A673 (cell line): ENCODE results near the gene SLC26A2.

Experiments
- EZH2 ChIP-seq: fragments of 200-600 bp; sonication (generic); IDR thresholded peaks from 2 replicates; pipeline ENCODE4 v1.6.1; 2017; ENCODE audit warnings: borderline replicate concordance, low read depth, mild to moderate bottlenecking, mixed read lengths, antibody characterized with exemption, low read length; ENCODE audit not compliant: poor library complexity, severe bottlenecking
- TF ChIP-seq, protein P1 (sequence below): fragments of 300-800, 200-600 bp; sonication (generic); conservative IDR thresholded peaks from 2 replicates; pipeline ENCODE4 v1.5.1; 2017; ENCODE audit warnings: low read depth, mild to moderate bottlenecking, antibody characterized with exemption, low read length, moderate library complexity, mixed read lengths

- TF ChIP-seq, protein P1, sequence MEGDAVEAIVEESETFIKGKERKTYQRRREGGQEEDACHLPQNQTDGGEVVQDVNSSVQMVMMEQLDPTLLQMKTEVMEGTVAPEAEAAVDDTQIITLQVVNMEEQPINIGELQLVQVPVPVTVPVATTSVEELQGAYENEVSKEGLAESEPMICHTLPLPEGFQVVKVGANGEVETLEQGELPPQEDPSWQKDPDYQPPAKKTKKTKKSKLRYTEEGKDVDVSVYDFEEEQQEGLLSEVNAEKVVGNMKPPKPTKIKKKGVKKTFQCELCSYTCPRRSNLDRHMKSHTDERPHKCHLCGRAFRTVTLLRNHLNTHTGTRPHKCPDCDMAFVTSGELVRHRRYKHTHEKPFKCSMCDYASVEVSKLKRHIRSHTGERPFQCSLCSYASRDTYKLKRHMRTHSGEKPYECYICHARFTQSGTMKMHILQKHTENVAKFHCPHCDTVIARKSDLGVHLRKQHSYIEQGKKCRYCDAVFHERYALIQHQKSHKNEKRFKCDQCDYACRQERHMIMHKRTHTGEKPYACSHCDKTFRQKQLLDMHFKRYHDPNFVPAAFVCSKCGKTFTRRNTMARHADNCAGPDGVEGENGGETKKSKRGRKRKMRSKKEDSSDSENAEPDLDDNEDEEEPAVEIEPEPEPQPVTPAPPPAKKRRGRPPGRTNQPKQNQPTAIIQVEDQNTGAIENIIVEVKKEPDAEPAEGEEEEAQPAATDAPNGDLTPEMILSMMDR = no peak
- TF ChIP-seq EZH2 = no peak
Observed at GRCh38 chr5:150023136-150023535, 62.6 kb downstream of the SLC26A2 start.
